GM12872 (cell line): ENCODE measurements around the gene C16orf92.

ENCODE experiments used
- CTCF ChIP-seq: IDR thresholded peaks from 3 replicates; pipeline ENCODE4 v1.5.1; 2011; ENCODE audit warnings: low read depth, mild to moderate bottlenecking, low read length, moderate library complexity; ENCODE audit not compliant: insufficient read depth

C16orf92 gene

GRCh38 chr16:29995911-29996765 is 26.9 kb upstream of the C16orf92 start, which contains the start of gene INO80E:
INO80E (plus strand) TSS chr16:29996241; CDS start chr16:29996311, 70 bp downstream.
- TF ChIP-seq CTCF = no peak

GRCh38 chr16:29996766-29997250 is 26.2 kb upstream of the C16orf92 start:
- TF ChIP-seq CTCF = 0 out of 3 replicates have a peak, but pooled peaks have one; percentile 14

GRCh38 chr16:29999605-30000004 is 23.4 kb upstream of the C16orf92 start:
- no peak for TF ChIP-seq CTCF

- no peak for TF ChIP-seq CTCF
Measured at GRCh38 chr16:30000735-30001631, 22.0 kb upstream of the C16orf92 start.

GRCh38 chr16:30002614-30003346 is 20.2 kb upstream of the C16orf92 start:
- TF ChIP-seq CTCF = no peak

- no peak for TF ChIP-seq CTCF
Measured at GRCh38 chr16:30003670-30004423, 19.2 kb upstream of the C16orf92 start.
